Inferior parietal cortex (tissue), 1 donor: Measurements from ENCODE around the gene NGEF.
"Not testable (repeated sequence)": the region's sequence is repeated elsewhere in the genome, so short reads cannot be mapped to it uniquely, and the experiment has no call there.

Experiments used
- DNase-seq: peaks from one replicate; pipeline ENCODE4 v3.0.0-alpha.2; 2016; ENCODE audit errors: extremely low spot score

NGEF gene

GRCh38 chr2:233021771-233022170, 8.7 kb upstream of the NGEF start:
- no peak for DNase-seq

GRCh38 chr2:233020454-233020853, 7.4 kb upstream of the NGEF start:
- DNase-seq = no peak

GRCh38 chr2:233019610-233020009, 6.6 kb upstream of the NGEF start:
- not testable (repeated sequence) for DNase-seq

GRCh38 chr2:233017947-233018346, 4.9 kb upstream of the NGEF start:
- no peak for DNase-seq

GRCh38 chr2:233015019-233015645, 2.1 kb upstream of the NGEF start:
- DNase-seq = no peak

GRCh38 chr2:233013650-233014049, 594 bp upstream of the NGEF start:
- no peak for DNase-seq

GRCh38 chr2:233012301-233012971, 620 bp downstream of the NGEF start:
- no peak for DNase-seq

- DNase-seq = no peak
Observed at GRCh38 chr2:233011702-233012131, 1.3 kb downstream of the NGEF start.

GRCh38 chr2:233011268-233011650, 1.8 kb downstream of the NGEF start:
- DNase-seq = no peak

- DNase-seq = no peak
Observed at GRCh38 chr2:233010569-233011267, 2.3 kb downstream of the NGEF start.

GRCh38 chr2:233009661-233010060, 3.4 kb downstream of the NGEF start:
- DNase-seq = no peak

GRCh38 chr2:233007739-233008138, 5.3 kb downstream of the NGEF start:
- DNase-seq = no peak

GRCh38 chr2:233007270-233007669, 5.8 kb downstream of the NGEF start:
- DNase-seq = no peak

- DNase-seq = no peak
Observed at GRCh38 chr2:233006648-233007047, 6.4 kb downstream of the NGEF start.

GRCh38 chr2:233005096-233005495, 8.0 kb downstream of the NGEF start:
- no peak for DNase-seq

GRCh38 chr2:233003658-233004555, 9.1 kb downstream of the NGEF start:
- DNase-seq = no peak

- no peak for DNase-seq
Observed at GRCh38 chr2:233002829-233003657, 10.0 kb downstream of the NGEF start.

- no peak for DNase-seq
Observed at GRCh38 chr2:233000886-233001750, 11.9 kb downstream of the NGEF start.

GRCh38 chr2:232999354-232999753, 13.7 kb downstream of the NGEF start:
- DNase-seq = no peak

GRCh38 chr2:232998666-232998985, 14.4 kb downstream of the NGEF start:
- no peak for DNase-seq
